ENCODE data around the gene CYP4F3. TPM values are rescaled to one million over a fixed set of nuclear protein-coding genes. Genes with fewer than 3 reads are reported as not detected.
"Not testable (repeated sequence)": the region's sequence is repeated elsewhere in the genome, so short reads cannot be mapped to it uniquely, and the experiment has no call there.

The CYP4F3 gene
- total RNA-seq, 2 experiments from 2014 or later, result not detected

DNA sequence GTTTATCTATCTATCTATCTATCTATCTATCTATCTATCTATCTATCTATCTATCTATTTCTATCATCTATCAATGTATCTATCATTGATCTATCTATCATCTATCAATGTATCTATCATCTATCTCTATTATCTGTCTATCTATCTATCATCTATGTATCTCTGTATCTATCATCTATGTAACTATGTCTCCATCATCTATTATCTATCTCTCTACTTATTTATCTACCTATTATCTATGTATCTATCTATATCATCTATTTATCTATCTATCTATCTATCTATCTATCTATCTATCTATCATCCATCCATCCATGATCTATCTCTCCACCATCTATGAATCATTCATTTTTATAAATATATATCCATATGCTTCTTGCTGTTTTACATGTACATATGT, 15.8 kb downstream of the CYP4F3 start:
- H3K27ac Mint-ChIP-seq, result no peak overlapping the region
- CTCF ChIA-PET, result no interaction called here
- intact Hi-C loops (cut with micrococcal nuclease), result no loop called here
- H3K4me1 Mint-ChIP-seq (ENCODE audit: low read depth), result no peaks in the 10 kb centered on the region
- POLR2A ChIA-PET, result no interaction called here
- H3K36me3 Mint-ChIP-seq, result no peaks in the 10 kb centered on the region
- no peak overlapping the region for H3K4me3 Mint-ChIP-seq
- H3K9me3 Mint-ChIP-seq, result no peaks in the 10 kb centered on the region
- DNase-seq, result no peak
- H3K27me3 Mint-ChIP-seq, result peaks cover 31% of the 10 kb centered on the region

DNA sequence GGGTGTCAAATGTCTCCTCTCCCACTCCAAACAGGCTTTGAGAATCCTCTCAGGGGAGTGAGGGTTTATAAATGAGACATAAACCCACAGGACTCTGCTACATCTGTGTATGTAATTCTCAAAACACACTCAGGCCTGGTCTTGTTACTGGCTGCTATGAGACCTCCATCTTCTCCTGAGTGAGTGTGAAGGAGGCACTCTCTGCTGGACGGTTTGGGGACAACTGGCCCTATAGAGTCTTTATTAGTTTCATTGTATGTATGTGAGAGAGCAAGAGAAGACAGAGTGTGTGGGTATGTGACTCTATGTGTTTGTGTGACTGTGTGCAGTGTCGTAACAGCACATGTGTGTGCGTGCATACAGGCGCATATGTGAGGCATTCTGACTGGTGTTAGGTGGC, 22.6 kb downstream of the CYP4F3 start:
- H3K36me3 Mint-ChIP-seq, result no peaks in the 10 kb centered on the region
- H3K4me1 Mint-ChIP-seq (ENCODE audit: low read depth), result no peaks in the 10 kb centered on the region
- no peak overlapping the region for H3K27ac Mint-ChIP-seq
- ChIA-PET CTCF (no interaction called here), POLR2A (no interaction called here)
- no peak for DNase-seq
- no peaks in the 10 kb centered on the region for H3K9me3 Mint-ChIP-seq
- intact Hi-C loops (cut with micrococcal nuclease), result no loop called here
- peaks cover 9% of the 10 kb centered on the region for H3K27me3 Mint-ChIP-seq
- H3K4me3 Mint-ChIP-seq, result no peak overlapping the region

DNA sequence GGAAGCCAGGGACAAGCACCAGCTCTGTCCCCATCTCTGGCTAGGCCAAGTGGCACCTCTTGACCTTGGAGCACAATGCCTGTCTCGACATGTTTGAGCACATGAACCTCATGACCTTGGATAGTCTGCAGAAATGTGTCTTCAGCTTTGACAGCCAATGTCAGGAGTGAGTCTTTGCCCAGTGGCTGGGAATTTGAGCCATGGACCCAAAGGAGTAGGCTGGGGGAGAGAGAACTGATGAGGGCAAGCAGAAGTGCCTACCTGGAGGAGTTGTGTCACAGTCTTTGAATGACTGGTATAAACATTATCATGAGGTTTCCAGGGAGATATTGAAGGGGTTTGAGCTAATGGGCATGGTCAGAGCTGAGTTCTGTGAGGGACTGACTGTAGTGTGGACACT, 25.5 kb downstream of the CYP4F3 start:
- DNase-seq, result no peak
- intact Hi-C loops (cut with micrococcal nuclease), result no loop called here
- no peak overlapping the region for H3K4me3 Mint-ChIP-seq
- peaks cover 4% of the 10 kb centered on the region for H3K27me3 Mint-ChIP-seq
- no peak overlapping the region for H3K27ac Mint-ChIP-seq
- no peaks in the 10 kb centered on the region for H3K36me3 Mint-ChIP-seq
- no peaks in the 10 kb centered on the region for H3K9me3 Mint-ChIP-seq
- ChIA-PET POLR2A (no interaction called here), CTCF (no interaction called here)
- no peaks in the 10 kb centered on the region for H3K4me1 Mint-ChIP-seq (ENCODE audit: low read depth)

DNA sequence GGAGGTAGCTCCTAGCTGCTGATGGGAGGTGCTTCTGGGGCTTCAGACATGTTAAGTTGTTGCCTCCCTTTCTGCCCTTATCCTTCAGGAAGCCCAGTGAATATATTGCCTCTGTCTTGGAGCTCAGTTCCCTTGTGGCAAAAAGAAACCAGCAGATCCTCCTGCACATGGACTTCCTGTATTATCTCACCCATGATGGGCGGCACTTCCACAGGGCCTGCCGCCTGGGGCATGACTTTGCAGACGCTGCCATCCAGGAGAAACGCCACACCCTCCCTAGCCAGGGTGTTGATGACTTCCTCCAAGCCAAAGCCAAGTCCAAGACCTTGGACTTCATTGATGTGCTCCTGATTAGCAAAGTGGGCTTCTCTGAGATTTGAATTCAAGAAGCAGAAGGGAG, 26.2 kb downstream of the CYP4F3 start:
- Mint-ChIP-seq H3K4me3 (no peak overlapping the region), H3K27me3 (peaks cover 4% of the 10 kb centered on the region), H3K27ac (no peak overlapping the region), H3K4me1 (ENCODE audit: low read depth) (no peaks in the 10 kb centered on the region), H3K36me3 (no peaks in the 10 kb centered on the region), H3K9me3 (no peaks in the 10 kb centered on the region)
- no peak for DNase-seq
- intact Hi-C loops (cut with micrococcal nuclease), result no loop called here
- ChIA-PET CTCF (no interaction called here), POLR2A (no interaction called here)

DNA sequence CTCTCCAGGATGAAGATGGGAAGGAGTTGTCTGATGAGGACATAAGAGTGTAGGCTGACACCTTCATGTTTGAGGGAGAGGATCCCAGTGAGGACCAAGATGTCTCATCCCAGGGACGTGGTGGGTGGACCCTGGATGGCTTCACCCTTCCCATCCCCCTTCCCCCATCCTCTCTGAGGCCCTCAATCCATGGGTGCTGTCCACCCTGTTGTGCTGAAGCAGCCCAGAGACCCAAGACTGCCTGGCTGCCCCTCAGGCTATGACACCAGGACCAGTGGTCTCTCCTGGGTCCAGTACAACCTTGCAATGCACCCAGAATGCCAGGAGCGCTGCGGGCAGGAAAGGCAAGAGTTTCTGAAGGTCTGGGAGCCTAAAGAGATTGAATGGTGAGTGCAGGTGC, 28.7 kb downstream of the CYP4F3 start:
- H3K36me3 Mint-ChIP-seq, result no peaks in the 10 kb centered on the region

DNA sequence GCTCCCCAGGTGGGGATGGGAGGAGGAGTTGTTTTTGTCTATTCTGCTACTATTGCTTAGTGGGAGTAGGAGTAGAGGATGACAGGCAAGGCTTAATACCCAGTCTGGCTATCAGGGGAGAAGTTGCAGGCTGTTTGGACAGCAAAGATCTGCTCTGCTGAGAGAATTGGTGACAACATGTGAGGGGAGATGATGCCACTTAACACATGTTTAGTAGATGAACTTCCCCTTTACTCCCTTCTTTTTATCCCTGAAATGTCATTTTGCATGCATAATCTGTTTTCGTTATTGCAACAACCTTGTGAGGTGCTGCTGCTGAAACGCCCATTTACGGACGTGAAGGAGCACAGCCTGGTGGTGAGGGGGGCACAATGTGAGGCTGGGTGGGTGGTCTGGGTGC, 29.2 kb downstream of the CYP4F3 start:
- no peak overlapping the region for H3K4me3 Mint-ChIP-seq
- peaks cover 2% of the 10 kb centered on the region for H3K27me3 Mint-ChIP-seq
- POLR2A ChIA-PET, result no interaction called here
- no peak for DNase-seq
- CTCF ChIA-PET, result no interaction called here
- intact Hi-C loops (cut with micrococcal nuclease), result no loop called here
- H3K36me3 Mint-ChIP-seq, result no peaks in the 10 kb centered on the region
- H3K9me3 Mint-ChIP-seq, result no peaks in the 10 kb centered on the region
- peaks cover 20% of the 10 kb centered on the region for H3K4me1 Mint-ChIP-seq (ENCODE audit: low read depth)
- H3K27ac Mint-ChIP-seq, result no peak overlapping the region

More for the DNA sequence above, 28.7 kb downstream of the CYP4F3 start:
- H3K4me3 Mint-ChIP-seq, result no peak overlapping the region
- DNase-seq, result no peak
- no peaks in the 10 kb centered on the region for H3K9me3 Mint-ChIP-seq
- CTCF ChIA-PET, result no interaction called here
- peaks cover 16% of the 10 kb centered on the region for H3K4me1 Mint-ChIP-seq (ENCODE audit: low read depth)
- intact Hi-C loops (cut with micrococcal nuclease), result no loop called here
- POLR2A ChIA-PET, result no interaction called here
- peaks cover 2% of the 10 kb centered on the region for H3K27me3 Mint-ChIP-seq
- H3K27ac Mint-ChIP-seq, result no peak overlapping the region

DNA sequence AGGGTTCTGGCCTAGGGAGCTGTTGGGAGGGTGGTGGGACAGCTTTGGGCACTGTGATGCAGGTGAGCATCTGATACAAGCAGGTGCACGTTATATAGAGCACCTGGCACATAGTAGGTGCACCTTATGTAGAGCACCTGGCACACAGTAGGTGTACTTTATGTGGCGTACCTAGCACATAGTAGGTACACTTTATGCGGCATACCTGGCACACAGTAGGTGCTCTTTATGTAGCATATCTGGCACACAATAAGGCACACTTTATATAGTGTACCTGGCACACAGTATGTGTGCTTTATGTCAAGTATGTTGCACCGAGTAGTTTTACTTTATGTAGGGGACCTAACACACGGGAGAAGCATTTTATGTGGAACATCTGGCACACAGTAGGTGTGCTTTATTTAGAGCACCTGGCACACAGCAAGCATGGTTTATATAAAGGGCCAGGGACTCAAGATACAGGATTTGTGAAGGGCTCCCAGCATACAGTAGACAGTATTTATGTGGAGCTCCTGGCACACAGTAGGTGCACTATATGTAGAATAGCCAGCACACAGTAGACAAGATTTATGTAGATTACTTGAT, 30.6 kb downstream of the CYP4F3 start:
- POLR2A ChIA-PET, result no interaction called here
- Mint-ChIP-seq H3K4me1 (ENCODE audit: low read depth) (peaks cover 20% of the 10 kb centered on the region), H3K27ac (no peak overlapping the region), H3K4me3 (no peak overlapping the region), H3K36me3 (no peaks in the 10 kb centered on the region), H3K27me3 (peaks cover 2% of the 10 kb centered on the region), H3K9me3 (no peaks in the 10 kb centered on the region)
- no peak for DNase-seq
- CTCF ChIA-PET, result no interaction called here
- intact Hi-C loops (cut with micrococcal nuclease), result no loop called here

DNA sequence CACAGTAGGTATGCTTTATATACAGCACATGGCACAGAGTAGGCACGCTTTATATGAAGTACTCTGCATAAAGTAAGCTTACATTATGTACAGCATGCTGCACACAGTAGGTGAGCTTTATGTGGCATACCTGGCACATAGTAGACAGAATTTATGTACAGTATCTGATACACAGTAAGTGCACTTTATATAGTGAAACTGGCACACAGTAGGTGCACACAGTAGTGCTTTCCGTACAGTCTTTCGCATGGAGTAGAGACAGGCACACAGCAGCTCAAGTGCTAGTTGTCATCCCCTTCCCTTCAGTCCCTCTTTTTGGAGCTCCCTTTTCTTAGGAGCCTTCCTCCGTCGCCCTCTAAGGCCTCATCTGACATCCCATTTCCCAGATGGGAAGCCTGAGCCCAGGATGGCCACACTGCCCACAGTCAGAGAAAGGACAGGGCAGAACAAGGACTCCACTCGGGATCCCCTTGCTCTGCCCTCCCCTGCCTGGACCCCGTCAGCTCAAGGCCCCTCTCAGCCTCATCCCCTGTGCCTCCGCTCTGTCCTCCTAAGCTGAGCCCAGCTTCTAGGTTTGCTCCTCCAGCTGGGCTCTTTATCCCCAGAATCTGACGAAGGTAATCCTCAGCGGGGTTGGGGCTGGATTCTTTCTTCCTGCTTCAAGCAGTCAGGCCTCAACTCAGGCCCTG, 31.3 kb downstream of the CYP4F3 start:
- H3K27ac Mint-ChIP-seq, result no peak overlapping the region
- ChIA-PET POLR2A (no interaction called here), CTCF (no interaction called here)
- H3K9me3 Mint-ChIP-seq, result peaks cover 3% of the 10 kb centered on the region
- intact Hi-C loops (cut with micrococcal nuclease), result no loop called here
- DNase-seq, result no peak
- H3K27me3 Mint-ChIP-seq, result peaks cover 2% of the 10 kb centered on the region
- H3K4me3 Mint-ChIP-seq, result no peak overlapping the region
- H3K36me3 Mint-ChIP-seq, result no peaks in the 10 kb centered on the region
- H3K4me1 Mint-ChIP-seq (ENCODE audit: low read depth), result peaks cover 20% of the 10 kb centered on the region

DNA sequence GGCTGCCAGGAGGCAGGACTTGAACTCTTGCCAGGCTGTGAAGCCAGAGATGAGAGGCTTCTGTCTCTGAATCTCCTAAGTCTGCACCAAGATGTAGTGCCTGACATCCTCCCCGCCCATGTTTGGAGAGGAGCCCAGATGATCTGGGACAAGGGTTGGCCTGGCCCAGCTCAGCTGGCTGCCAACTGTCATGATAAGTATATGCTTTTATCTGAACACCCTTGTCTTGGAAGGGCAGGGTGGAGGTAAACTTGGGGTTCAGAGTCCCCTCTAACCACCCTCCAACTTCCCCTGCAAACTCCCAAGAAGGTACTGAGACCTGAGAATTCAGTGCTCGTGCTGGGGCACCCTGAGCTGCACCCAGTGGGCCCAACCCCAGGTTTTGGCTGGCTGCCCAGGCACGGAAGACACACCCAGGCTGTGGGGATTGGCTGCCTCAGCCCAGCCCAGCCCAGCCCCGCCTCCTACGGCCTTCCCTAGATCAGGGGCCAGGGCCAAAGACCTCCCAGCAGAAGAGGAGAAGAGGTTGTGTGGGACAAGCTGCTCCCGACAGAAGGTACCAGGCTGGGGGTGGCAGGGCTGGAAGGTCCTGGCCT, 32.0 kb downstream of the CYP4F3 start, which contains the start of gene CYP4F12:
TSS of gene CYP4F12 (plus strand) at position 508 of the 596 bp plus-strand sequence. CDS start 443 bp downstream, outside the sequence.
- peak; percentile 27 for DNase-seq
- Mint-ChIP-seq H3K27ac (peak within 1 kb of the TSS; percentile 58), H3K27me3 (peaks cover 2% of the 10 kb centered on the region), H3K9me3 (peaks cover 6% of the 10 kb centered on the region), H3K4me1 (ENCODE audit: low read depth) (peaks cover 20% of the 10 kb centered on the region), H3K4me3 (no peak within 1 kb of the TSS), H3K36me3 (no peaks in the 10 kb centered on the region)
- ChIA-PET POLR2A (no interaction called here), CTCF (no interaction called here)
- intact Hi-C loops (cut with micrococcal nuclease), result no loop called here

DNA sequence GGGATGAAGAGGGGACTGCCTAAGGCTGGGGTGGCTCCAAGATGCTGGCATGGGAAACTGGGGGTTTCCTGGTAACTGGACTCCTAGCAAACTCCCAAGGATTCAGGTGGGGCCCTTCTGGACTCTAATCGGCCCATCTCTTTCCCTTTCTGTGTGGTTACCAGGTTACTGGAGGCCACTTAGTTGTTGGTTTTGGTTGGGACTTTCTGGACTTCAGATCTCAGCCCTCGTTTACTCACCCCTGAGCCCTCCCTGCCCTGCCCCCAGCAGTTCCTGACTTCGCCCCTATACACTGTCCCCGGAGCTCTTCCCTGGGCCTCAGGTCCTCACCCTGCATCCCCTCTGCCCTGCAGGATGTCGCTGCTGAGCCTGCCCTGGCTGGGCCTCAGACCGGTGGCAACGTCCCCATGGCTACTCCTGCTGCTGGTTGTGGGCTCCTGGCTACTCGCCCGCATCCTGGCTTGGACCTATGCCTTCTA, 32.5 kb downstream of the CYP4F3 start:
- no peaks in the 10 kb centered on the region for H3K36me3 Mint-ChIP-seq
- intact Hi-C loops (cut with micrococcal nuclease), result no loop called here

DNA sequence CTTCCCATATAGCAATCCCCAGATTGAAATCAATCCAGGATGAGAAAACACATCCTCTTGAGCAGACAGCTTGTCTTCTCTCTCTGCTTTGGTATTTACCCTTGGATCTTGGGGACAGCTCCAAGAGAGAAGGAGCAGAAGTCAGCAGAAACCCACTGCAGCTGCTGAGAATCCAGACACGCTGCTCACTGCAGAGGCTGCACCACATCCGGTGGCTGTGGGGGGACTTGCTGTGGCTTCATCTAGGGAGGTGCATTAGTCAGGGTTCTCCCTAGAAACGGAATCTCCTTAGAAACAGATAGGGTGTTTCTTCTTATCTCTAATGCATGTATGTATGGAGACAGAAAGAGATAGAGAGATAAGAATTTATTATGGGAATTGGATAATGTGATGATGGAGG, 34.9 kb downstream of the CYP4F3 start:
- H3K36me3 Mint-ChIP-seq, result no peaks in the 10 kb centered on the region
- ChIA-PET POLR2A (no interaction called here), CTCF (no interaction called here)
- DNase-seq, result no peak
- intact Hi-C loops (cut with micrococcal nuclease), result no loop called here
- H3K27me3 Mint-ChIP-seq, result peaks cover 1% of the 10 kb centered on the region
- H3K4me1 Mint-ChIP-seq (ENCODE audit: low read depth), result peaks cover 20% of the 10 kb centered on the region
- no peak overlapping the region for H3K27ac Mint-ChIP-seq
- no peak overlapping the region for H3K4me3 Mint-ChIP-seq
- peaks cover 8% of the 10 kb centered on the region for H3K9me3 Mint-ChIP-seq

More for the DNA sequence above, 32.5 kb downstream of the CYP4F3 start:
- CTCF ChIA-PET, result no interaction called here
- Mint-ChIP-seq H3K27ac (peak overlapping the region; percentile 58), H3K9me3 (peaks cover 8% of the 10 kb centered on the region), H3K4me3 (no peak overlapping the region), H3K27me3 (peaks cover 2% of the 10 kb centered on the region), H3K4me1 (ENCODE audit: low read depth) (peaks cover 20% of the 10 kb centered on the region)
- POLR2A ChIA-PET, result no interaction called here
- peak; percentile 22 for DNase-seq

DNA sequence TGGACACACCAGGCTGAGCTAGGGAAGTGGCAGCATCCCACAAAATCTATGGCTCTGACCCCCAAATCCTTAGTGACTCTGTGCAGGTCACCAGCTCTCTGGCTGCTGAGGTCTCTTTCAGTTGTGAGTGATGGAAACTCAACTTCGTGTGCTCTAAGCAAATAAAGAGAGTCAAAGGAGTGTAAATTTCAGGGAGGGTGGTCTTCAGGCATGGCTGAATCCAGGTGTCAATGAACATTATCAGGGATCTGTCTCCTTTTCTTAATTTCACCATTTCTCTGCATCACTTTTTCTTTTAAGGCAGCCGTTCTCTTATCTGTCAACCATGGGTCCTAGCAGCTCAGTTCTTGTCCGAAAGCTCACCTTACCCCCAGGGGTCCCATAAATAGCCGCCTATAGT, 38.4 kb downstream of the CYP4F3 start:
- no peaks in the 10 kb centered on the region for H3K36me3 Mint-ChIP-seq
- no peak for DNase-seq
- ChIA-PET POLR2A (no interaction called here), CTCF (no interaction called here)
- H3K27me3 Mint-ChIP-seq, result peaks cover 8% of the 10 kb centered on the region
- no peak overlapping the region for H3K4me3 Mint-ChIP-seq
- H3K9me3 Mint-ChIP-seq, result peaks cover 8% of the 10 kb centered on the region
- intact Hi-C loops (cut with micrococcal nuclease), result no loop called here
- no peak overlapping the region for H3K27ac Mint-ChIP-seq
- peaks cover 5% of the 10 kb centered on the region for H3K4me1 Mint-ChIP-seq (ENCODE audit: low read depth)

DNA sequence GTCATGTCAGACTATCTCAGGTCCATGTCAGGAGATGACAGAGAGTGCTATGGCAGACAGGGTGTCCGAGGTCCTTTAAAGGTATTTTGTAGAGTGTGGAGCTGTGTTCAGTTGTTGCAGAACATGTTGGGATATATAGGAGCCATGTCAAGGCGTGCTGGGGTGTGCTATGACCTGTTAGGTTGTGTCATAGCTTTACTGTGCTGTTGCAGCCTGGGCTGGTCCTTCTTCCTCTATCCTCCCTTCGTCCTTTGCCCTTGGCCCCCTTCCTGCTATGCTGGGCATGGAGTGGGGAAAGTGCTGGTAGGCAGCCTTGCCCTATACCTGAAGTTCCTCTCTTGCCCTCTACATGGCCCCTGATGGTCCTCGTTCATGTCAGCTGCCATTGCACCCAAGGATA, 39.2 kb downstream of the CYP4F3 start:
- H3K4me3 Mint-ChIP-seq; intact Hi-C loops (cut with micrococcal nuclease); H3K9me3 Mint-ChIP-seq; CTCF ChIA-PET; H3K4me1 Mint-ChIP-seq (ENCODE audit: low read depth); POLR2A ChIA-PET; H3K27ac Mint-ChIP-seq; H3K36me3 Mint-ChIP-seq; DNase-seq: not testable (repeated sequence)
- H3K27me3 Mint-ChIP-seq, result peaks cover 10% of the 10 kb centered on the region

All from activated CD4-positive, alpha-beta memory T cell treated with anti-CD3 and anti-CD28 coated beads for 36 hours (primary cell).